OCI-LY7 (cell line): ENCODE measurements around the gene SH3PXD2A. TPM values are rescaled to one million over a fixed set of nuclear protein-coding genes. Genes with fewer than 3 reads are reported as not detected.

Experiments used
- BruUV-seq: library from RNA; stranded (reverse); fragments of 400-500 nt; replicated peaks from 2 replicates; lab custom pipeline; 2021; lab: Mats Ljungman, UMichigan
- CTCF ChIA-PET: fragments of 300-600 bp; sonication (Branson Sonifier 250); formaldehyde crosslinking; loops from one replicate; lab custom pipeline; 2022; ENCODE audit warnings: antibody characterized with exemption; ENCODE audit not compliant: unreplicated experiment; lab: Charles Lee
- POLR2A ChIA-PET: fragments of 300-600 bp; sonication (Branson Sonifier 250); formaldehyde crosslinking; loops from one replicate; lab custom pipeline; 2022; ENCODE audit warnings: antibody characterized with exemption; lab: Charles Lee
- DNase-seq: peaks from one replicate; pipeline ENCODE4 v3.0.0-alpha.2; 2015; ENCODE audit warnings: low spot score
- H2AFZ ChIP-seq: fragments of 200-600 bp; sonication (generic), shearing (Covaris generic); 2 replicates; pipeline ENCODE4 v1.6.1; 2014; ENCODE audit warnings: mild to moderate bottlenecking, antibody characterized with exemption, low read length, moderate library complexity
- H3K27ac ChIP-seq: fragments of 200-600 bp; sonication (generic); 2 replicates; pipeline ENCODE4 v1.5.1; 2014; ENCODE audit warnings: mixed run types, low read depth, mild to moderate bottlenecking, moderate library complexity, low read length, inconsistent platforms; ENCODE audit not compliant: poor library complexity, severe bottlenecking
- H3K36me3 ChIP-seq: fragments of 200-600 bp; sonication (generic); 2 replicates; pipeline ENCODE4 v1.6.1; 2014; ENCODE audit warnings: mild to moderate bottlenecking, antibody characterized with exemption, low read length, moderate library complexity, mixed read lengths; ENCODE audit not compliant: insufficient read depth
- H3K4me1 ChIP-seq: fragments of 200-600 bp; sonication (generic); 2 replicates; pipeline ENCODE4 v1.5.1; 2014; ENCODE audit warnings: mild to moderate bottlenecking, low read length; ENCODE audit not compliant: insufficient read depth, poor library complexity, severe bottlenecking
- H3K4me2 ChIP-seq: fragments of 200-600 bp; sonication (generic); 2 replicates; pipeline ENCODE4 v1.6.1; 2014; ENCODE audit warnings: mild to moderate bottlenecking, low read length
- H3K4me3 ChIP-seq: fragments of 200-600 bp; sonication (generic); 2 replicates; pipeline ENCODE4 v1.5.1; 2014; ENCODE audit warnings: mild to moderate bottlenecking, low read depth, low read length; ENCODE audit not compliant: poor library complexity, severe bottlenecking
- H3K79me2 ChIP-seq: fragments of 200-600 bp; sonication (generic); 2 replicates; pipeline ENCODE4 v1.6.1; 2016; ENCODE audit warnings: low read depth, mild to moderate bottlenecking, low read length, moderate library complexity, mixed read lengths; ENCODE audit not compliant: insufficient read depth
- H3K9me2 ChIP-seq: fragments of 200-600 bp; sonication (generic); 2 replicates; pipeline ENCODE4 v1.6.1; 2016; ENCODE audit warnings: mild to moderate bottlenecking, low read length, mixed read lengths; ENCODE audit not compliant: insufficient read depth
- H3K9me3 ChIP-seq: fragments of 200-600 bp; sonication (generic); 2 replicates; pipeline ENCODE4 v1.6.1; 2014; ENCODE audit warnings: mild to moderate bottlenecking, mixed run types, low read length, mixed read lengths
- H4K20me1 ChIP-seq: fragments of 200-600 bp; sonication (generic); 2 replicates; pipeline ENCODE4 v1.6.1; 2014; ENCODE audit warnings: mild to moderate bottlenecking, antibody characterized with exemption, low read length, moderate library complexity, mixed read lengths; ENCODE audit not compliant: insufficient read depth
- EZH2phosphoT487 ChIP-seq: fragments of 200-600 bp; sonication (generic); IDR thresholded peaks from 2 replicates; pipeline ENCODE4 v1.6.1; 2018; ENCODE audit warnings: low read depth, borderline replicate concordance, mild to moderate bottlenecking, mixed run types, antibody characterized with exemption, low read length, moderate library complexity, mixed read lengths
- intact Hi-C: fragments of 100-400 bp; cut with micrococcal nuclease; formaldehyde crosslinking; loops from one replicate; pipeline ENCODE4 v1.10.0; 2022; ENCODE audit not compliant: unreplicated experiment
- total RNA-seq, 2 experiments: library from RNA; depleted of rRNA in 1 of 2; stranded (reverse); fragments of >200 nt in 1 of 2; shearing (Covaris generic) in 1 of 2; gene quantifications; 2 replicates each; pipeline ENCODE4 v1.2.3, GENCODE V29; 2014 to 2022
- TF ChIP-seq, protein P1 (sequence below): fragments of 200-600 bp; sonication (generic); conservative IDR thresholded peaks from 2 replicates; pipeline ENCODE4 v1.5.1; 2014; ENCODE audit warnings: mild to moderate bottlenecking, antibody characterized with exemption, low read length, moderate library complexity, mixed read lengths

Gene SH3PXD2A
- total RNA-seq, 2 experiments from 2014 or later: 0.85 to 5.9 TPM

DNA sequence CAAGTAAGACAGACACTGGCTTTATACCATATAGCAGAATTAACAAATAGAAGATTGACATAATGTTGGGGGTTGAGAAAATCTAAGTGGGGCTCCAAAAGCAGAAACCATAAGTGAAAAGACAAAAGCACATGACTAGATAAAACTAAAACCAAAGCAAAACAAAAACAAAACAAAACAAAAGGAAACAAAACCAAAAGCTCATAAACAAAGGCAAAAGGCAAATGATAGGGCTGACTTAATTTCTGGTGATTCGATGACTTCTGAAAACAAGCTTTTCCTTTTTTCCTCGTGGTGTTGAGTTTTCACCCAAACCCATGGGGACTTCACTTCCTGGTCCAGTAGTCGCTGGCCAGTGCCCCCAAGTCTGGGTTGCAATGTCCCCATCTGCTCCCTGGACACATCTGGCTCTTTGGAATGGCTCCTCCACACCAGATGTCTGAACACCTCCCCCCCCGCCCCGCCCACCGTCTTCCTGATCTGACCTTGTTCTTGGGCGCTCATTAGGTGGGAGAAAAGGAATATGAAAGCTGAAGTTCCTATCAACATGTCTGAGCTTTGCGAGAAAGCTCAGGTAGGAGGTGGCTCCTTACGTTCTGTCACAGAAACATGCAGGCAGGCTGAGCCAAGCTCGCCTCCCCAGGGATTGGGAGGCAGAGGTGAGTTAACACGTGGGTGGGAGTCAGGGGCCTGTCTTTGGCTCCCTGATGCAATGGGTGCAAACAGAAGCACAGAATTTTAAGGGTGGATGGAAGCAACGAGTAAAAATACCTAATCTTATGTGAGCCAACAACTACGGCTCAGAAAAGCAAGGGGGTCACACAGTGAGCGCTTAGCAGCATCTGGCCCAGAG lies 240.8 kb downstream of the SH3PXD2A start:
- no peaks in the 10 kb centered on the region for H3K79me2 ChIP-seq
- no TSS peak for BruUV-seq
- POLR2A ChIA-PET: interaction anchor here (0.6 kb wide), 2 partner anchors 29 to 646 kb away, joined by 4 to 5 read pairs; no protein-coding TSS in a partner anchor

DNA sequence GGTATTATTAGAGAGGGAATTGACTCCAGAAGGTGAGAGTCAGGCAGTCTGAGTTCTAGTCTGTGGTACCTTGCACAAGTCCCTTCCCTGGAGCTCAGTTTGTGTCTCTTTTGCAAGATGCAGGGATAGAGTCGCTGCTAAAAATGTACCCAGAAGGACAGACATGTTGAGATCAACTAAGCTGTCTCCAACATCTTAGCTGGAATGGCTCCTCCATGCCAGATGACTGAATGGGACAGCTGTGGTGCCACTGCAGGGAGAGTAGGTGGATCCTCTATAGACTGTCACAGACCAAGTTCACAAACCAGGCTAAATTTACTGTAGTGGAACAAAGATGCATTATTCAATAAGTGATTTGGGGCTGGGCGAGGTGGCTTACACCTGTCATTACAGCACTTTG lies 241.8 kb downstream of the SH3PXD2A start:
- Histone ChIP-seq H3K27ac (no peak overlapping the region), H4K20me1 (no peaks in the 10 kb centered on the region), H3K4me1 (no peaks in the 10 kb centered on the region), H3K9me2 (no peaks in the 10 kb centered on the region), H2AFZ (no peak overlapping the region), H3K36me3 (no peaks in the 10 kb centered on the region), H3K9me3 (no peaks in the 10 kb centered on the region), H3K4me2 (no peak overlapping the region), H3K79me2 (no peaks in the 10 kb centered on the region), H3K4me3 (no peak overlapping the region)
- no TSS peak for BruUV-seq
- POLR2A ChIA-PET: interaction anchor here (1.6 kb wide), 1 partner anchor 9 kb away, joined by 4 read pairs; no protein-coding TSS in a partner anchor
- TF ChIP-seq, protein P1, sequence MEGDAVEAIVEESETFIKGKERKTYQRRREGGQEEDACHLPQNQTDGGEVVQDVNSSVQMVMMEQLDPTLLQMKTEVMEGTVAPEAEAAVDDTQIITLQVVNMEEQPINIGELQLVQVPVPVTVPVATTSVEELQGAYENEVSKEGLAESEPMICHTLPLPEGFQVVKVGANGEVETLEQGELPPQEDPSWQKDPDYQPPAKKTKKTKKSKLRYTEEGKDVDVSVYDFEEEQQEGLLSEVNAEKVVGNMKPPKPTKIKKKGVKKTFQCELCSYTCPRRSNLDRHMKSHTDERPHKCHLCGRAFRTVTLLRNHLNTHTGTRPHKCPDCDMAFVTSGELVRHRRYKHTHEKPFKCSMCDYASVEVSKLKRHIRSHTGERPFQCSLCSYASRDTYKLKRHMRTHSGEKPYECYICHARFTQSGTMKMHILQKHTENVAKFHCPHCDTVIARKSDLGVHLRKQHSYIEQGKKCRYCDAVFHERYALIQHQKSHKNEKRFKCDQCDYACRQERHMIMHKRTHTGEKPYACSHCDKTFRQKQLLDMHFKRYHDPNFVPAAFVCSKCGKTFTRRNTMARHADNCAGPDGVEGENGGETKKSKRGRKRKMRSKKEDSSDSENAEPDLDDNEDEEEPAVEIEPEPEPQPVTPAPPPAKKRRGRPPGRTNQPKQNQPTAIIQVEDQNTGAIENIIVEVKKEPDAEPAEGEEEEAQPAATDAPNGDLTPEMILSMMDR: no peak
- TF ChIP-seq EZH2phosphoT487: no peak
- CTCF ChIA-PET: interaction anchor here (0.6 kb wide), 2 partner anchors 65 to 68 kb away, joined by 3 to 9 read pairs; no protein-coding TSS in a partner anchor
- intact Hi-C loops: no loop called here
- no peak for DNase-seq

More for the DNA sequence above, 240.8 kb downstream of the SH3PXD2A start:
- no peak for DNase-seq
- intact Hi-C loops: no loop called here
- H4K20me1 ChIP-seq: no peaks in the 10 kb centered on the region
- H3K4me1 ChIP-seq: no peaks in the 10 kb centered on the region
- H3K36me3 ChIP-seq: no peaks in the 10 kb centered on the region
- H3K4me2 ChIP-seq: no peak overlapping the region
- H3K4me3 ChIP-seq: no peak overlapping the region
- H2AFZ ChIP-seq: no peak overlapping the region
- TF ChIP-seq EZH2phosphoT487: no peak
- TF ChIP-seq, protein P1: no peak
- no peaks in the 10 kb centered on the region for H3K9me3 ChIP-seq
- no peaks in the 10 kb centered on the region for H3K9me2 ChIP-seq
- no peak overlapping the region for H3K27ac ChIP-seq
- CTCF ChIA-PET: interaction anchor here (0.6 kb wide), 1 partner anchor 69 kb away, joined by 9 read pairs; no protein-coding TSS in a partner anchor
